Measurements from ENCODE around the gene RNF180.
A peak's percentile ranks its signal among the peaks of the same experiment; 100 is the strongest.
"Not testable (repeated sequence)": the region's sequence is repeated elsewhere in the genome, so short reads cannot be mapped to it uniquely, and the experiment has no call there.

Gene RNF180

GRCh38 chr5:64181440-64181839 lies 15.8 kb downstream of the RNF180 start:
- DNase-seq (ENCODE audit: low spot score) = no peak

- DNase-seq (ENCODE audit: low spot score) = no peak
Measured at GRCh38 chr5:64183956-64184355, 18.3 kb downstream of the RNF180 start.

GRCh38 chr5:64184832-64185231 lies 19.2 kb downstream of the RNF180 start:
- no peak for DNase-seq (ENCODE audit: low spot score)

GRCh38 chr5:64188776-64189175 lies 23.1 kb downstream of the RNF180 start:
- DNase-seq (ENCODE audit: low spot score) = no peak

GRCh38 chr5:64190562-64191306 lies 25.1 kb downstream of the RNF180 start:
- DNase-seq (ENCODE audit: low spot score) = no peak

- no peak for DNase-seq (ENCODE audit: low spot score)
Measured at GRCh38 chr5:64195981-64196380, 30.3 kb downstream of the RNF180 start.

- DNase-seq (ENCODE audit: low spot score) = no peak
Measured at GRCh38 chr5:64199425-64199824, 33.8 kb downstream of the RNF180 start.

- DNase-seq (ENCODE audit: low spot score) = no peak
Measured at GRCh38 chr5:64201996-64202395, 36.4 kb downstream of the RNF180 start.

GRCh38 chr5:64206653-64207052 lies 41.0 kb downstream of the RNF180 start:
- no peak for DNase-seq (ENCODE audit: low spot score)

GRCh38 chr5:64207978-64208377 lies 42.3 kb downstream of the RNF180 start:
- no peak for DNase-seq (ENCODE audit: low spot score)

- DNase-seq (ENCODE audit: low spot score) = no peak
Measured at GRCh38 chr5:64209353-64209752, 43.7 kb downstream of the RNF180 start.

- no peak for DNase-seq (ENCODE audit: low spot score)
Measured at GRCh38 chr5:64210866-64211265, 45.2 kb downstream of the RNF180 start.

GRCh38 chr5:64213011-64213410 lies 47.4 kb downstream of the RNF180 start:
- no peak for DNase-seq (ENCODE audit: low spot score)

- DNase-seq (ENCODE audit: low spot score) = no peak
Measured at GRCh38 chr5:64213531-64213930, 47.9 kb downstream of the RNF180 start.

- no peak for DNase-seq (ENCODE audit: low spot score)
Measured at GRCh38 chr5:64214132-64214531, 48.5 kb downstream of the RNF180 start.

- no peak for DNase-seq (ENCODE audit: low spot score)
Measured at GRCh38 chr5:64221911-64222310, 56.3 kb downstream of the RNF180 start.

GRCh38 chr5:64225286-64225981 lies 59.8 kb downstream of the RNF180 start:
- not testable (repeated sequence) for DNase-seq (ENCODE audit: low spot score)

GRCh38 chr5:64227131-64227537 lies 61.5 kb downstream of the RNF180 start:
- not testable (repeated sequence) for DNase-seq (ENCODE audit: low spot score)

GRCh38 chr5:64229163-64229774 lies 63.6 kb downstream of the RNF180 start:
- DNase-seq (ENCODE audit: low spot score) = peak; percentile 31

GRCh38 chr5:64260756-64261155 lies 95.1 kb downstream of the RNF180 start:
- DNase-seq (ENCODE audit: low spot score) = no peak

GRCh38 chr5:64269164-64269563 lies 103.5 kb downstream of the RNF180 start:
- DNase-seq (ENCODE audit: low spot score) = no peak

- DNase-seq (ENCODE audit: low spot score) = no peak
Measured at GRCh38 chr5:64273276-64273675, 107.6 kb downstream of the RNF180 start.

All from HuH-7.5 (cell line).